HG02588 (cell line): ENCODE measurements around the gene TOR4A.
"Not testable (repeated sequence)": the region's sequence is repeated elsewhere in the genome, so short reads cannot be mapped to it uniquely, and the experiment has no call there.

Experiments used
- ATAC-seq: cut with Tn5 transposase; IDR thresholded peaks from one replicate; pipeline ENCODE4 v1.9.1; 2021; ENCODE audit warnings: mild to moderate bottlenecking, moderate library complexity; ENCODE audit not compliant: unreplicated experiment

The TOR4A gene

GRCh38 chr9:137315581-137316011 is 38.1 kb downstream of the TOR4A start:
- ATAC-seq = no peak

GRCh38 chr9:137316012-137316981 is 38.8 kb downstream of the TOR4A start:
- no peak for ATAC-seq

GRCh38 chr9:137317021-137317717 is 39.6 kb downstream of the TOR4A start:
- ATAC-seq = no peak

GRCh38 chr9:137317718-137318511 is 40.4 kb downstream of the TOR4A start:
- no peak for ATAC-seq

- no peak for ATAC-seq
Observed at GRCh38 chr9:137318602-137319001, 41.1 kb downstream of the TOR4A start.

- ATAC-seq = no peak
Observed at GRCh38 chr9:137319011-137319738, 41.6 kb downstream of the TOR4A start.

GRCh38 chr9:137319739-137320551 is 42.4 kb downstream of the TOR4A start:
- no peak for ATAC-seq

GRCh38 chr9:137320555-137321384 is 43.2 kb downstream of the TOR4A start:
- no peak for ATAC-seq

- no peak for ATAC-seq
Observed at GRCh38 chr9:137321726-137322361, 44.3 kb downstream of the TOR4A start.

- ATAC-seq = no peak
Observed at GRCh38 chr9:137323531-137324331, 46.2 kb downstream of the TOR4A start.

- no peak for ATAC-seq
Observed at GRCh38 chr9:137325124-137325523, 47.6 kb downstream of the TOR4A start.

GRCh38 chr9:137325799-137326198 is 48.3 kb downstream of the TOR4A start:
- ATAC-seq = no peak

GRCh38 chr9:137326445-137327065 is 49.0 kb downstream of the TOR4A start:
- ATAC-seq = no peak

- ATAC-seq = not testable (repeated sequence)
Observed at GRCh38 chr9:137327641-137328550, 50.4 kb downstream of the TOR4A start.

- not testable (repeated sequence) for ATAC-seq
Observed at GRCh38 chr9:137329590-137329989, 52.1 kb downstream of the TOR4A start.

- ATAC-seq = no peak
Observed at GRCh38 chr9:137330689-137331088, 53.2 kb downstream of the TOR4A start.
